Neural crest cell (in vitro differentiated cells): ENCODE measurements around the gene SRGAP3. TPM values are rescaled to one million over a fixed set of nuclear protein-coding genes. Genes with fewer than 3 reads are reported as not detected.

Experiments
- DNase-seq: peaks from one replicate; pipeline ENCODE4 v3.0.0; 2021; ENCODE audit warnings: low read depth, mixed read lengths, low spot score
- H3K27ac Mint-ChIP-seq: one replicate; pipeline ENCODE4 v1.8.0; 2021; ENCODE audit warnings: mild to moderate bottlenecking, mixed read lengths; ENCODE audit not compliant: unreplicated experiment
- H3K27me3 Mint-ChIP-seq: 2 replicates; pipeline ENCODE4 v1.8.0; 2021; ENCODE audit warnings: low read depth, mild to moderate bottlenecking, mixed read lengths
- H3K36me3 Mint-ChIP-seq: 2 replicates; pipeline ENCODE4 v1.8.0; 2021; ENCODE audit warnings: low read depth, mild to moderate bottlenecking, mixed read lengths
- H3K4me1 Mint-ChIP-seq: 2 replicates; pipeline ENCODE4 v1.8.0; 2021; ENCODE audit warnings: mixed read lengths
- H3K4me3 Mint-ChIP-seq: one replicate; pipeline ENCODE4 v1.8.0; 2021; ENCODE audit warnings: mild to moderate bottlenecking, mixed read lengths
- H3K9me3 Mint-ChIP-seq: 2 replicates; pipeline ENCODE4 v1.8.0; 2021; ENCODE audit warnings: mixed read lengths
- total RNA-seq: library from RNA; stranded (reverse); gene quantifications from 2 replicates; pipeline ENCODE4 v1.2.1, GENCODE V29; 2021
- TF ChIP-seq, protein P1 (sequence below): fragments of 200-600 bp; sonication (generic); conservative IDR thresholded peaks from 2 replicates; pipeline ENCODE4 v1.5.0; 2021; ENCODE audit warnings: antibody characterized with exemption, mild to moderate bottlenecking

Gene SRGAP3
- total RNA-seq, 1 donor from 2014 or later = 58.4 TPM

DNA sequence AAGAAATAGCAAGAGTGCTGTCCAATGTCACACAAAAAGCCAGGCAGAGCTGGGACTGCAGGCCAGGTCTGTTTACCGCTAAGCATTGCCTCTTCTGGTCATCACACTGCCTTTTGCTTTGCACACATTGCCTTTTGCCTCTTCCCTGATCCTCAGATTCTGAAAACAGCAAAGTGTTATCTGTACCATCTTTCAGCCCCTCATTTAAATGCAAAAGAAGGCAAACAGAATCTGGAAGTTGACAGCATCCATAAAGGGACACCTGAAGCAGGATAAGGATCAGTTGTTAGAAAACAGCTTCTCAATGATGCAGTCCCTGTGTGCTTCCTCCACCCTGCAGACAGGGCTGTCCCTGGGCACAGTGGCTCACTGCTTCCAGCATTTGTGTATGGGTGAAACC, 179.5 kb downstream of the SRGAP3 start:
- H3K4me3 Mint-ChIP-seq = no peak overlapping the region
- H3K36me3 Mint-ChIP-seq = no peaks in the 10 kb centered on the region
- TF ChIP-seq, protein P1, sequence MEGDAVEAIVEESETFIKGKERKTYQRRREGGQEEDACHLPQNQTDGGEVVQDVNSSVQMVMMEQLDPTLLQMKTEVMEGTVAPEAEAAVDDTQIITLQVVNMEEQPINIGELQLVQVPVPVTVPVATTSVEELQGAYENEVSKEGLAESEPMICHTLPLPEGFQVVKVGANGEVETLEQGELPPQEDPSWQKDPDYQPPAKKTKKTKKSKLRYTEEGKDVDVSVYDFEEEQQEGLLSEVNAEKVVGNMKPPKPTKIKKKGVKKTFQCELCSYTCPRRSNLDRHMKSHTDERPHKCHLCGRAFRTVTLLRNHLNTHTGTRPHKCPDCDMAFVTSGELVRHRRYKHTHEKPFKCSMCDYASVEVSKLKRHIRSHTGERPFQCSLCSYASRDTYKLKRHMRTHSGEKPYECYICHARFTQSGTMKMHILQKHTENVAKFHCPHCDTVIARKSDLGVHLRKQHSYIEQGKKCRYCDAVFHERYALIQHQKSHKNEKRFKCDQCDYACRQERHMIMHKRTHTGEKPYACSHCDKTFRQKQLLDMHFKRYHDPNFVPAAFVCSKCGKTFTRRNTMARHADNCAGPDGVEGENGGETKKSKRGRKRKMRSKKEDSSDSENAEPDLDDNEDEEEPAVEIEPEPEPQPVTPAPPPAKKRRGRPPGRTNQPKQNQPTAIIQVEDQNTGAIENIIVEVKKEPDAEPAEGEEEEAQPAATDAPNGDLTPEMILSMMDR = no peak
- H3K27ac Mint-ChIP-seq = no peak overlapping the region
- DNase-seq = no peak
- no peaks in the 10 kb centered on the region for H3K27me3 Mint-ChIP-seq
- H3K9me3 Mint-ChIP-seq = no peaks in the 10 kb centered on the region
- peaks cover 6% of the 10 kb centered on the region for H3K4me1 Mint-ChIP-seq

- Mint-ChIP-seq H3K27ac (no peak overlapping the region), H3K4me1 (peaks cover 8% of the 10 kb centered on the region), H3K36me3 (peaks cover 8% of the 10 kb centered on the region), H3K9me3 (no peaks in the 10 kb centered on the region), H3K27me3 (no peaks in the 10 kb centered on the region), H3K4me3 (no peak overlapping the region)
- DNase-seq = no peak
- TF ChIP-seq, protein P1 = no peak
Observed at GRCh38 chr3:9068051-9068450, 181.4 kb downstream of the SRGAP3 start.

GRCh38 chr3:9067352-9067975, 182.0 kb downstream of the SRGAP3 start:
- DNase-seq = peak; percentile 43
- TF ChIP-seq, protein P1 = peak; percentile 78
- no peak overlapping the region for H3K27ac Mint-ChIP-seq
- peaks cover 8% of the 10 kb centered on the region for H3K4me1 Mint-ChIP-seq
- no peaks in the 10 kb centered on the region for H3K27me3 Mint-ChIP-seq
- H3K4me3 Mint-ChIP-seq = no peak overlapping the region
- no peaks in the 10 kb centered on the region for H3K9me3 Mint-ChIP-seq
- peaks cover 12% of the 10 kb centered on the region for H3K36me3 Mint-ChIP-seq

DNA sequence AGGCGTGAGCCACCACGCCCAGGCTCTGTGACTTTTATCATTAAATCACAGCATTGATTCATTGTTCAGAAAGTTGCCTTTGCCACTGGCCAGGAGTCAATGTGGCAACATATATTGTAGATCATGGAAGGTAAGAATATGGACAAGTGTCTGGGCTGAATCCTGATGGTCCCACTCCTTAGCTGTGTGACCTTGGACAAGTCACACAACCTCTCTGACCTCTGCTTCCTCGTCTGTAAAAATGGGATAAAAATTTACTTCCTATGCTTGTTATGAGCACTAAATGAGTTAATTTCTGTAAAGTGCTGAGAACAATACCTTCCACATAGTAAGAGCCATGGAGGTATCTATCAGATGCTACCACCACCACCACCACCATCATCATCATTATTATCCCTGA, 182.7 kb downstream of the SRGAP3 start:
- H3K4me3 Mint-ChIP-seq = no peak overlapping the region
- no peak overlapping the region for H3K27ac Mint-ChIP-seq

DNA sequence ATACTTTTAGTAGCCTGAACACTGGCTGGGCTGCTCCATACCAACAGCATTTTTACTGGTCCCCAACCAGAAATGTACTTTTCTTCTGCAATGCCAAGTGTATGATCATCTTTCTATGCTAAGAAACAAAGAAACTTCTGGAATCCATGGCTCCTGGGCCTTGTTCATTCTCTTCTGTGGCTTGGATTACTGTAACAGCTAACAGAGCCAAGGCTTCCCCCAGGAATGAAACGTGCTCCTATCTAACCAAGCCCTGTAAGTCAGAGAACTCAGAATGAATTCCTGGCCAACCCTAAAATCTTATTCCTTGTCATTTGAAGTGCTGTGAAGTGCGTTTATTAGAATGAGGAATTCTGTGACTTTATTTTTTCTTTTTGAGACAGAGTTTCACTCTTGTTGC, 183.3 kb downstream of the SRGAP3 start:
- DNase-seq = no peak
- Mint-ChIP-seq H3K9me3 (no peaks in the 10 kb centered on the region), H3K4me3 (no peak overlapping the region), H3K27ac (no peak overlapping the region), H3K27me3 (no peaks in the 10 kb centered on the region), H3K4me1 (peaks cover 8% of the 10 kb centered on the region), H3K36me3 (peaks cover 19% of the 10 kb centered on the region)
- TF ChIP-seq, protein P1 = no peak

More for the DNA sequence above, 182.7 kb downstream of the SRGAP3 start:
- Mint-ChIP-seq H3K9me3 (no peaks in the 10 kb centered on the region), H3K4me1 (peaks cover 8% of the 10 kb centered on the region), H3K36me3 (peaks cover 16% of the 10 kb centered on the region), H3K27me3 (no peaks in the 10 kb centered on the region)
- DNase-seq = no peak
- TF ChIP-seq, protein P1 = no peak
